Measurements from ENCODE around the gene TFPI. TPM values are rescaled to one million over a fixed set of nuclear protein-coding genes. Genes with fewer than 3 reads are reported as not detected.
A peak's percentile ranks its signal among the peaks of the same experiment; 100 is the strongest.

TFPI gene
- total and polyA plus RNA-seq, 2 donors (not counting 3 experiments of a cell fraction or from before 2014, with no cell fraction given) = 177 to 286 TPM

GRCh38 chr2:187581125-187581896 lies 27.1 kb upstream of the TFPI start:
- no peaks in the 10 kb centered on the region for H3K27me3 ChIP-seq (ENCODE audit: control insufficient read depth in 2 of 2, insufficient read depth in 2 of 2, low read length in 2 of 2)
- H3K27ac ChIP-seq (ENCODE audit: insufficient read depth, low read depth, low read length) = peak overlapping the region; percentile 78
- BruUV-seq (replicated peaks) = no TSS peak
- H3K4me2 ChIP-seq (ENCODE audit: insufficient read depth, low read length) = peak overlapping the region; percentile 93
- peak overlapping the region; percentile 78 for H3K9ac ChIP-seq (replicated peaks; ENCODE audit: extremely low read depth, insufficient read depth, low read length)
- DNase-seq (ENCODE audit: low read depth, low spot score) (peak; percentile 67), FAIRE-seq (peak; percentile 40)
- peak; percentile 45 to 46 for TF ChIP-seq CTCF (IDR thresholded peaks at IDR 0.05; ENCODE audit: extremely low read depth in 1 of 2, insufficient read depth in 1 of 2, low read depth in 1 of 2, low read length in 2 of 2)
- no peak for TF ChIP-seq MYC (IDR thresholded peaks at IDR 0.05; ENCODE audit: low read depth, low read length)
- no peaks in the 10 kb centered on the region for H3K79me2 ChIP-seq (ENCODE audit: control insufficient read depth, insufficient read depth, low read length)
- intact Hi-C loops (cut with micrococcal nuclease) (loop anchor here (1.0 to 10.0 kb wide), 7 partner anchors 262 to 1831 kb away; partner anchors contain the start of gene GULP1), dilution Hi-C loops (cut with MboI; ENCODE audit: extremely low pct_ligation_motif_present, low sequenced_read_pairs) (no loop called here)
- no peaks in the 10 kb centered on the region for H4K20me1 ChIP-seq (replicated peaks; ENCODE audit: control insufficient read depth, extremely low read depth, insufficient read depth, low read length)
- peaks cover 3% of the 10 kb centered on the region for H3K9me1 ChIP-seq (replicated peaks; ENCODE audit: control insufficient read depth, extremely low read depth, insufficient read depth, low read length)
- no peaks in the 10 kb centered on the region for H3K36me3 ChIP-seq (ENCODE audit: control insufficient read depth in 2 of 2, extremely low read depth in 1 of 2, insufficient read depth in 2 of 2, low read length in 2 of 2)
- H2AFZ ChIP-seq (ENCODE audit: low read depth, low read length) = peak overlapping the region; percentile 46
- peaks cover 23% of the 10 kb centered on the region for H3K4me1 ChIP-seq (ENCODE audit: control insufficient read depth, extremely low read depth, insufficient read depth, low read length)
- CTCF ChIA-PET = interaction anchor here (0.6 to 17.6 kb wide), 53 partner anchors 10 to 1832 kb away, joined by 3 to 598 read pairs (median 4); partner anchors contain the start of gene TFPI
- no peaks in the 10 kb centered on the region for H3K9me3 ChIP-seq (replicated peaks; ENCODE audit: control insufficient read depth, insufficient read depth, low read length)
- peak overlapping the region in 1 of 3 experiments; percentile 34 for H3K4me3 ChIP-seq (replicated peaks in 1 of 3; ENCODE audit: insufficient read depth in 1 of 3, low read depth in 1 of 3, low read length in 3 of 3)
- POLR2A ChIA-PET = interaction anchor here (0.7 kb wide), 1 partner anchor 37 kb away, joined by 3 read pairs; no protein-coding TSS in a partner anchor
